Activated CD8-positive, alpha-beta memory T cell treated with anti-CD3 and anti-CD28 coated beads, Interleukin-2, amount 50 U/mL, for 1 hour (primary cell): Measurements from ENCODE around the gene FAM171A1.
"Not testable (repeated sequence)": the region's sequence is repeated elsewhere in the genome, so short reads cannot be mapped to it uniquely, and the experiment has no call there.

Experiments
- DNase-seq: peaks from one replicate; pipeline ENCODE4 v3.0.0-alpha.2; 2020; ENCODE audit errors: extremely low read depth

FAM171A1 gene

DNA sequence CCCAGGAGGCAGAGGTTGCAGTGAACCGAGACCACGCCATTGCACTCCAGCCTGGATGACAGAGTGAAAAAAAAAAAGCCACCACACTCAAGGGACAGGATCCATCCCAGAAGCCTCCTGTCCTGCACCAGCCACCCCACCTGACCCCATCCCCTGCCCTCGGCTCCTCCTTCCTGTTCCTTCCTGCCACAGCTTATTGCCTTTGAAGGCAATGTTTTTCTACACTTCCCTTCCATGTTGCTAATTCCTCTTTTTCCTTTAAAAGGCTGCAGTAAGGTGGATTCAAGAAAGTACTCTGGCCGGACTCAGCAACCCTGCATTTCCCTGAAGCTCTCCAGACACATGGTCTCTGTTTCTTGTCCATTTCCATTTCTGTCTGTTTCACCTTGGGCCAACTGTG lies 80.9 kb downstream of the FAM171A1 start:
- DNase-seq, result no peak

GRCh38 chr10:15280974-15281373 lies 90.1 kb downstream of the FAM171A1 start:
- DNase-seq, result no peak

DNA sequence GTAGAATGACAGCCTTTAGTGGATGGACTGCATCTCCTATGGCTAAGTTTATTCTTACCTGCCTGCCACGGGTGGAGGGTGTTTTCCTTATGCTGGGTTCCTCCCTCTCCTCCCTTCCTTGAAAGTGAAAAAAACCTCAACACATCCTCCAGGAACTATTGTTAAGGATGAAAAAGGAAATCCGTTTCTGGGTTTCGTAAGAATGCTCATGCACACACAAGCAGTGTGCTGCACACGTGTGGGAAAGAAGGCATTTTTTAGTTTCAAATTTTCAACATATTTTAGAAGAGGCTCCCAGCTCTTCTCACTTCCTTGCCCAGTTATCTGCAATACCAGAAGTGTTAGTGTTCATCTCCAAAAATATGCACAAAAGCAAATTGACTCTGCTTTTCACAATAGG lies 90.6 kb downstream of the FAM171A1 start:
- no peak for DNase-seq

- DNase-seq, result no peak
These were observed 91.9 kb downstream of the FAM171A1 start for GRCh38 chr10:15279236-15279635.

DNA sequence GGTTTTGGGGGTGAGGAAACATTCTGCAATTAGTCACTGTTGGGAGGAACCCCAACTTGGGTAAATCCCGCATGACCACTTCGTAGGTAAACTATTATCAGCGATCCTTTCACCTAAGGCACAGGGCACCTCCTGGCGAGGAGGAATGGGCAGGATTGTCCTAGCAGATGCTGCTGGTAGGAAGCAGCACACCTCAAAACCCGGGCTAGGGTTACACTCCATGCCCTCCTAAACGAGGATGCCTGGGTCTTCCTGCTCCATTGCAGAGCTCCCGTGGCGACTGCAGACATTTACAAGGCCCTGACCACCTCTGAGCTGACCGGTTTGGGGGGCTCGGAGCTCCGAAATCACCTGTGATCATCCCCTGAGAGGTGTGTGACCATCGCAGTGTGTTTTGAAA lies 92.3 kb downstream of the FAM171A1 start:
- no peak for DNase-seq

DNA sequence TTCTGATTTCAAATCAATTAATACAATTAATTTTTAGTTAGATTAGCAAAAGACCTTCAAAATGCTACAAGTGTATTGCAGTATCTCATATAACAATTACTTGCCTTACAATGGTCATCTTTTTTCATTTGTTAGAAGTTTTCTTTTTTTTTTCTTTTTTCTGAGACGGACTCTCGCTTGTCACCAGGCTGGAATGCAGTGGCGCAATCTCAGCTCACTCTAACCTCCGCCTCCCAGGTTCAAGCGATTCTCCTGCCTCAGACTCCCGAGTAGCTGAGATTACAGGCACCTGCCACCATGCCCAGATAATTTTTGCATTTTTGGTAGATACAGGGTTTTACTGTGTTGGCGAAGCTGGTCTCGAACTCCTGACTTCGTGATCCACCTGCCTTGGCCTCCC lies 95.0 kb downstream of the FAM171A1 start:
- not testable (repeated sequence) for DNase-seq

DNA sequence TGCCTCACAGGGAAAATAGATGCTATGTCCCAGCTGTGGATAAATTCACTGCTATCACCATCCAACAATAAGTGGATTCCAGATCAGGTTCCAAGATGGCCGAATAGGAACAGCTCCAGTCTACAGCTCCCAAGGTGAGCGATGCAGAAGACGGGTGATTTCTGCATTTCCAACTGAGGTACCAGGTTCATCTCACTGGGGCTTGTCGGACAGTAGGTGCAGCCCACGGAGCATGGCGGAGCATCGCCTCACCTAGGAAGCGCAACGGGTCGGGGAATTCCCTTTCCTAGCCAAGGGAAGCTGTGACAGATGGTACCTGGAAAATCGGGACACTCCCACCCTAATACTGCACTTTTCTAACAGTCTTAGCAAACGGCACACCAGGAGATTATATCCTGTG lies 101.3 kb downstream of the FAM171A1 start:
- DNase-seq, result not testable (repeated sequence)

DNA sequence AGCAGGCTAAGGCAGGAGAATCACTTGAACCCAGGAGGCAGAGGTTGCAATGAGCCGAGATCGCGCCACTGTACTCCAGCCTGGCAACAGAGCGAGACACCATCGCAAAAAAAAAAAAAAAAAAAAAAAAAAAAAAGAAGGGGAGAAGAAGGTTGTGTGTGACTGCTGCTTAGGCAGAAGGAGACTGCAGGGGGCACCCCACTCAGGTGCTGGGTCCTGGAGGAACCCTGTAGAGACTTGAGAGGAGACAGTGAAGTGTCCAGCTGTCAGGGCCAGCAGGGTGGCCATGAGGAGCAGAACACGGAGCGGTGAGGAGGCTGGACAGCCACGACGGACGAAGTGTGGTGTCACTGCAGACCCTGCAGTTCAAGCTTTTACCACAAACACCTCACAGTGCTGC lies 103.6 kb downstream of the FAM171A1 start:
- DNase-seq, result no peak

- DNase-seq, result no peak
These were observed 105.0 kb downstream of the FAM171A1 start for GRCh38 chr10:15266117-15266516.

GRCh38 chr10:15265558-15265957 lies 105.5 kb downstream of the FAM171A1 start:
- no peak for DNase-seq

GRCh38 chr10:15265056-15265455 lies 106.0 kb downstream of the FAM171A1 start:
- DNase-seq, result no peak

DNA sequence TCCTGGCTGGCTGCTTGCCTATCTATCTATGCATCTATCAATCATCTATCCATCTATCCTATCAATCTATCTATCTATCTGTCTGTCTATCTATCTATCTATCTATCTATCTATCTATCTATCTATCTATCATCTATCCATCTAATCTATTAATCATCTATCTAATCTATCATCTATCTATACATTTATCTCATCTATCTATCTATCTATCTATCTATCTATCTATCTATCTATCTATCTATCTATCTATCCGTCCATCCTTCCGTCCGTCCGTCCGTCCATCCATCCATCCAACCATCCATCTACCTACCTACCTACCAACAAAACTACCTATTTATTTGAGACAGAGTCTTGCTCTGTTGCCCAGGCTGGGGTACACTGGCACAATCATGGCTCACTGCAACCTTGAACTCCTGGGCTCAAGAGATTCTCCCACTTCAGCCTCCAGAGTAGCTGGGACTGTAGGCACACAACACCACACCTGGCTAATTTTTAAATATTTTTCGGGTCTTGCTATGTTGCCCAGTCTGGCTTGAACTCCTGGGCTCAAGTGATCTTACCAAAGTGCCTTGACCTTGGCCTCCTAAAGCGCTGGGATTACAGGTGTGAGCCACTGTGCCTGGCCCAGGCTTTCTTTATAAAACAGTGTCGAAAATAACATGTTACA lies 107.3 kb downstream of the FAM171A1 start:
- no peak for DNase-seq

DNA sequence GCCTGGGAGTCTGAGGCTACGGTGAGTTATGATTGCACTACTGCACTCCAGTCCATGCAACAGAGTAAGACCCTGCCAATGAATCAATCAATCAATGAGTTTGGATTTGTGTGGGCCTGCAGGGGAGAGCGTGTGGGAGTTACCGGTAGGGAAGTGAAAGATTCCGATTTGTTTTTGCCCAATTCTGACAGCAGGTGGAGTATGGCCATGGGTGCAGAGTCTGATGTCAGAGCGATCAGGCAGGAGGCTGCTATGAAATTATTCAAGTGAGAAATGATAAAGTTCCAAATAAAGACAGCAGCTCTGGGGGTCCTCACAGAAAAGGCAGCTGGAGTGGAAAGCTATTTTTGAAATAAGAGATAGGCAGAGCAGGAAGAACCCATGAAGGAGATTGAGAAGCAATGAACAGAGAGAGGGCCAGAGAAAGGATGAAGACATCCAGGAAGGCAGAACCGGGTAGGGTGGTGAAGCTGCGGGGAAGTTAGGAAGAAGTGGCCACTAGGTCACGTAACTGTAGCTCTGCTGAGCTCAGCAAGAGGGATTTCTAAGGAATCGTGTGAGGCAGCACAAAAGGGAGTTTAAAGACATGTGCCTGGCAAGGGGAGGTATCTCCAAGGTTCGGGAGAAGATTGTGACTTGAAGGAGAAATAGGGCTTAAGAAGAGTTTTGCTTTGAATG lies 108.9 kb downstream of the FAM171A1 start:
- DNase-seq, result no peak

- DNase-seq, result no peak
These were observed 112.0 kb downstream of the FAM171A1 start for GRCh38 chr10:15259136-15259535.

- no peak for DNase-seq
These were observed 112.8 kb downstream of the FAM171A1 start for GRCh38 chr10:15258255-15258654.

DNA sequence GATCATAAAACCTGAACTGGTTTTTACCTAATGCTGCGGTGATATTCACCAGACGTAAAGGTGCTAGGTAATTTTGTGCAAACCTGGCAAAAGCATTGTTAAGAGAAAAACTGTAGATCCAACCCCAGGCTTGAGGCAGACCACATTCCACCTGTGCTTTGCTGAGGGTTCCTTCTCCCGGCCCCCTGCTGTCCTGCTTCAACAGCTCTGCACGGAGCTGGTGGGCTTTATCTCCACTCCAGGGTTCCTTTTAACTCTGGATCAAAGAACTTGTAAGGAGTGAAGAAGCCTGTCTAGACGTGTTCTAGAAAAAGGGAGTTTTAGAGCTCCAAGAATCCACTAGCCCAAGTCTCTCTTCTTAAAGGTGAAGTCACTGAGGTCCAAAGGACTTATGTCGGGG lies 115.1 kb downstream of the FAM171A1 start:
- no peak for DNase-seq

DNA sequence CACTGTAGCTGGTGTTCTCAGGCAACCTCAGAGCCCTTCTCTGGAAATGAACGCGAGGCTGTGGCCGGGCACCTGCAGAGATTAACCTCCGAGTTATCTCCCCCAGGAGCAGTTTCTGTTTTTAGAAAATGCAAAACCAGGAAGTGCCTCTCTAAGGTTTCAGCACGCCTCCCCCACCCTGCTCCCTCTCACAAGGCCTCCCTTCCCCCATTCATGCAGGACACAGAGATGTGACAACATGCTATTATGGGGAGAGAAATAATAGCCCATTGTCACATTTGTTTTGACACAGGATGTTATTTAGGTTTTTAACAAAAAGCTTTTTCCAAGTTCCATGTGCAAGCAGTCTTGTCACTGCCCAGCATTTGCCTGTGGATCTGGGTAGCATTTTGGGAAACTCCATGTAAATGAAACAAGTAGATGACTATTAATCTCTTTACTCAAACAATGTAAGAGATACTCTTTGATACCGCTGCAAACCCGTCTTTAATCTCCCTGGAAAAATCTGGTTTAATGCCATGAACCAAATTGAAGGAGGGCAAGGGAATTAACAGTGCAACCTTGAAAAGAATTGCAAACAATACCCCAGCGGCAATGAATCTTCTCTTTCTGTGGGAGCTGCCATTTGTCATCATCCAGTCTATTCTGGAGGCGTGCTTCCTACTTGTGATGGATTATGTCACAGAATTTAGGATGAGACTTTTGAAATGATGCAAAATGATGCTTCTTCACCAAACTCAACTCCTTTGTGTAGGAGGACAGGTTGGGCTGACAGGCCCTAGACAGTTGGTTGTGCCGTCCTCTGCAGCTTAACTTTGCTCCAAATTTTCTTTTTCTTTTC lies 116.1 kb downstream of the FAM171A1 start:
- DNase-seq, result no peak

- no peak for DNase-seq
These were observed 116.9 kb downstream of the FAM171A1 start for GRCh38 chr10:15253951-15254807.

- no peak for DNase-seq
These were observed 118.7 kb downstream of the FAM171A1 start for GRCh38 chr10:15252396-15252795.

DNA sequence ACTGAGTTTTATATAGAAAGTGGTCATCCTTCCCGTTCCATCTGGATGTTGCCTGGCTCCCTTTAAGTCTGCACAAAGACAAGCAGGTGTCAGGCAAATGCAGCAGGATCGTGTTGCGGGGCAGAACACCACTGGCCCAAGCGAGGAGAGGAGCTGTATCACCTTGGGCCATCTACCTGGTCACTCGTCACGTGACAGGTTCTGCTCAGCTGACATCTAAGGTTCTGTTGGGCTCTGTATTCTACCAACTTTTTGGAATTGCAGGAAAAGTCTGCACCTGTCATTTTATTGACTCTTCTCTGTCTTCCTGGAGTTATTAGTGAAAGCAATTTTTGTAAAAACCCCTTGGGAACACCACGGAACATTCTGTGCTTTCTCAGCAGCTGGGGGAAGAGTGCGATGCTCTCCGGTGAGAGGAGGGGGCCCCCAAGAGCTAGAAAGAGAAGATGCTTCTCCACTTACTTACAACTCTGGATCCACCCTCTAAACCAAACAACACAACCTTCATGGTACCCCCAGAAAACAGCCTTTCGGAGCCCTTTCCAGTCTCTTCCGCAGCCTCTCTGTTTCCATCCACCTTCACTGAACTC lies 119.2 kb downstream of the FAM171A1 start:
- DNase-seq, result no peak

DNA sequence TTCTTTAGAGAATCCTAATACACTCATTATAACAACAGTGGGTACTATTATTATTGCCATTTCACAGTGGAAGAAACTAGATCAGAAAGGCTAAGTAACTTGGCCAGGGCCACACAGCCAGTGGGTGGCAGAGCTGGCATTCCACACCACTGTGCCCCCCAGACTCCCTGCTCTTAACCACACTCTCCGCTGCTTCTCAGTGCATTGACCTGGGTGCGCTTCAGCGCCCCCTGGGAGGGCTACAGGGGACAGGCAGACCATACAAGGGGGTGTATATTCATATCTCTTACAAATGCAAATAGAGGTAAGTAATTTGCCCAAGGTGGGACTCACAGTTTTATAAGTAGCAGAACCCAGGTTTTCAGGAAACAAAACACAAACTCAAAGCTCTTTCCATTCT lies 125.6 kb downstream of the FAM171A1 start:
- DNase-seq, result no peak
